ENCODE data around the gene SUPT4H1.

DNA sequence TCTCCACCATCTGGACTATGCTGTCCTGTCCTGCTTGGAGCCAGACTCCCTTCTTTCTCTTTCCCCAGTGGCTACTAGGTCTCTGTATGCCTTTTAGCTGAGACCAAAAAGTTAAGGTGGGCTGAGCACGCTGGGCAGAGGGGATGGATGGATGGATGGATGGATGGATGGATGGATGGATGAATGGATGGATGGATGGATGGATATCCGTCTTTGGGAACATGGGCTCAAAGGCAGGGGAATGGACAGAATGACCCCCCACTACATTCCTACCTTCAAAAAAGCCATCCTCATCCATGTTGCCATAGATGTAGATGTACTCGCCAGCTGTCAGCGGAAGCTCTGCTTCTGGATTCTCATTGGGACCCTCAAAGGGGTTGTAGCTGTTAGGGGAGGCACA, 36.3 kb downstream of the SUPT4H1 start:
- TF ChIP-seq POLR2A (IDR thresholded peaks at IDR 0.05; ENCODE audit: low read depth, low read length), result no peak
- TF ChIP-seq BHLHE40 (IDR thresholded peaks at IDR 0.05; ENCODE audit: low read depth, low read length), result no peak
- TF ChIP-seq FOS (IDR thresholded peaks at IDR 0.05; ENCODE audit: low read depth, low read length), result no peak
- TF ChIP-seq, protein P1, sequence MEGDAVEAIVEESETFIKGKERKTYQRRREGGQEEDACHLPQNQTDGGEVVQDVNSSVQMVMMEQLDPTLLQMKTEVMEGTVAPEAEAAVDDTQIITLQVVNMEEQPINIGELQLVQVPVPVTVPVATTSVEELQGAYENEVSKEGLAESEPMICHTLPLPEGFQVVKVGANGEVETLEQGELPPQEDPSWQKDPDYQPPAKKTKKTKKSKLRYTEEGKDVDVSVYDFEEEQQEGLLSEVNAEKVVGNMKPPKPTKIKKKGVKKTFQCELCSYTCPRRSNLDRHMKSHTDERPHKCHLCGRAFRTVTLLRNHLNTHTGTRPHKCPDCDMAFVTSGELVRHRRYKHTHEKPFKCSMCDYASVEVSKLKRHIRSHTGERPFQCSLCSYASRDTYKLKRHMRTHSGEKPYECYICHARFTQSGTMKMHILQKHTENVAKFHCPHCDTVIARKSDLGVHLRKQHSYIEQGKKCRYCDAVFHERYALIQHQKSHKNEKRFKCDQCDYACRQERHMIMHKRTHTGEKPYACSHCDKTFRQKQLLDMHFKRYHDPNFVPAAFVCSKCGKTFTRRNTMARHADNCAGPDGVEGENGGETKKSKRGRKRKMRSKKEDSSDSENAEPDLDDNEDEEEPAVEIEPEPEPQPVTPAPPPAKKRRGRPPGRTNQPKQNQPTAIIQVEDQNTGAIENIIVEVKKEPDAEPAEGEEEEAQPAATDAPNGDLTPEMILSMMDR (conservative IDR thresholded peaks at IDR 0.05; ENCODE audit: low read depth, low read length), result no peak
- TF ChIP-seq MXI1 (IDR thresholded peaks at IDR 0.05; ENCODE audit: borderline replicate concordance, low read depth, low read length), result no peak
- no peak for TF ChIP-seq RAD21 (IDR thresholded peaks at IDR 0.05; ENCODE audit: low read length)
- TF ChIP-seq SMC3 (IDR thresholded peaks at IDR 0.05; ENCODE audit: low read depth, low read length), result no peak
- no peak for TF ChIP-seq RCOR1 (IDR thresholded peaks at IDR 0.05; ENCODE audit: insufficient replicate concordance, low read length)
- no peak for TF ChIP-seq NFE2L2 (IDR thresholded peaks at IDR 0.05; ENCODE audit: low read depth, low read length)
- TF ChIP-seq MAFK (IDR thresholded peaks at IDR 0.05; ENCODE audit: low read depth, low read length), result no peak
- TF ChIP-seq, protein P2, sequence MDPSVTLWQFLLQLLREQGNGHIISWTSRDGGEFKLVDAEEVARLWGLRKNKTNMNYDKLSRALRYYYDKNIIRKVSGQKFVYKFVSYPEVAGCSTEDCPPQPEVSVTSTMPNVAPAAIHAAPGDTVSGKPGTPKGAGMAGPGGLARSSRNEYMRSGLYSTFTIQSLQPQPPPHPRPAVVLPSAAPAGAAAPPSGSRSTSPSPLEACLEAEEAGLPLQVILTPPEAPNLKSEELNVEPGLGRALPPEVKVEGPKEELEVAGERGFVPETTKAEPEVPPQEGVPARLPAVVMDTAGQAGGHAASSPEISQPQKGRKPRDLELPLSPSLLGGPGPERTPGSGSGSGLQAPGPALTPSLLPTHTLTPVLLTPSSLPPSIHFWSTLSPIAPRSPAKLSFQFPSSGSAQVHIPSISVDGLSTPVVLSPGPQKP (IDR thresholded peaks at IDR 0.05; ENCODE audit: borderline replicate concordance, low read depth, low read length), result no peak
- TF ChIP-seq RFX5 (IDR thresholded peaks at IDR 0.05; ENCODE audit: low read depth, low read length), result no peak
- TF ChIP-seq, protein P3, sequence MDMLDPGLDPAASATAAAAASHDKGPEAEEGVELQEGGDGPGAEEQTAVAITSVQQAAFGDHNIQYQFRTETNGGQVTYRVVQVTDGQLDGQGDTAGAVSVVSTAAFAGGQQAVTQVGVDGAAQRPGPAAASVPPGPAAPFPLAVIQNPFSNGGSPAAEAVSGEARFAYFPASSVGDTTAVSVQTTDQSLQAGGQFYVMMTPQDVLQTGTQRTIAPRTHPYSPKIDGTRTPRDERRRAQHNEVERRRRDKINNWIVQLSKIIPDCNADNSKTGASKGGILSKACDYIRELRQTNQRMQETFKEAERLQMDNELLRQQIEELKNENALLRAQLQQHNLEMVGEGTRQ (IDR thresholded peaks at IDR 0.05; ENCODE audit: low read depth, low read length), result no peak
- no peak for TF ChIP-seq CEBPB (IDR thresholded peaks at IDR 0.05; ENCODE audit: low read depth, low read length)

Measured in IMR-90 (cell line).